ENCODE data around the gene RBM38. TPM values are rescaled to one million over a fixed set of nuclear protein-coding genes. Genes with fewer than 3 reads are reported as not detected.
A peak's percentile ranks its signal among the peaks of the same experiment; 100 is the strongest.

RBM38 gene
- total and polyA plus RNA-seq, 10 of the 15 experiments (the other 5 are each of a cell fraction or from before 2014, with no cell fraction given) = 0.32 to 118 (median 25.2) TPM

GRCh38 chr20:57408536-57409233 is 17.5 kb downstream of the RBM38 start:
- SMC1A ChIA-PET (ENCODE audit: uncharacterized antibody, unreplicated experiment) = no interaction called here
- WGBS (ENCODE audit: insufficient coverage, insufficient replicate concordance, low lambda C conversion rate, missing lambda C conversion rate) = 86% methylated on average over 20 of the region's 29 CpGs
- Histone ChIP-seq H3K4me1 (ENCODE audit: control insufficient read depth, insufficient read depth, low read length) (no peaks in the 10 kb centered on the region), H3K4me2 (ENCODE audit: control insufficient read depth, insufficient read depth) (no peak overlapping the region), H3K27ac (ENCODE audit: control insufficient read depth, insufficient read depth) (no peak overlapping the region), H2AFZ (ENCODE audit: control insufficient read depth, low read depth, low read length) (no peak overlapping the region), H4K20me1 (ENCODE audit: control insufficient read depth, insufficient read depth) (peaks cover 2% of the 10 kb centered on the region), H3K36me3 (ENCODE audit: control insufficient read depth in 2 of 2, insufficient read depth in 2 of 2, low read length in 1 of 2) (peaks cover 25 to 44% of the 10 kb centered on the region in 2 experiments), H3K9me3 (replicated peaks; ENCODE audit: control insufficient read depth, insufficient read depth, low read length) (no peaks in the 10 kb centered on the region), H3K4me3 (no peak overlapping the region), H3K79me2 (ENCODE audit: control insufficient read depth, insufficient read depth, low read length) (peaks cover 4% of the 10 kb centered on the region), H3K27me3 (replicated peaks in 1 of 2; ENCODE audit: control insufficient read depth in 2 of 2, insufficient read depth in 2 of 2, low read length in 1 of 2) (no peaks in the 10 kb centered on the region), H3K9ac (ENCODE audit: control insufficient read depth, insufficient read depth, low read length) (no peak overlapping the region)
- CTCF ChIA-PET = no interaction called here
- RAD21 ChIA-PET (ENCODE audit: unreplicated experiment) = interaction anchor here (1.0 kb wide), 1 partner anchor 90 kb away, joined by 3 read pairs; no protein-coding TSS in a partner anchor
- TF ChIP-seq SMC3 (IDR thresholded peaks at IDR 0.05; ENCODE audit: borderline replicate concordance, low read length) = no peak
- peak; percentile 43 for TF ChIP-seq POLR2A (IDR thresholded peaks at IDR 0.05; ENCODE audit: low read depth, low read length)
- TF ChIP-seq PML (IDR thresholded peaks at IDR 0.05; ENCODE audit: low read length) = 0 out of 2 replicates have a peak, but pooled peaks have one; percentile 14
- peak; percentile 52 for TF ChIP-seq POLR2AphosphoS5 (IDR thresholded peaks at IDR 0.05; ENCODE audit: low read length)
- TF ChIP-seq BACH1 (IDR thresholded peaks at IDR 0.05; ENCODE audit: borderline replicate concordance) = peak; percentile 19; the same call in 1 of the 2 replicates
- FAIRE-seq = no peak
- no peak for DNase-seq (ENCODE audit: low read depth, low spot score)
- intact Hi-C loops (cut with micrococcal nuclease; ENCODE audit: unreplicated experiment) (no loop called here), in situ Hi-C loops (cut with MboI) (no loop called here)
- POLR2A ChIA-PET = interaction anchor here (0.9 kb wide), 1 partner anchor 24 kb away, joined by 3 read pairs; no protein-coding TSS in a partner anchor
- no peak for ATAC-seq
- TSS peak; percentile 67 for BruUV-seq (replicated peaks)

DNA sequence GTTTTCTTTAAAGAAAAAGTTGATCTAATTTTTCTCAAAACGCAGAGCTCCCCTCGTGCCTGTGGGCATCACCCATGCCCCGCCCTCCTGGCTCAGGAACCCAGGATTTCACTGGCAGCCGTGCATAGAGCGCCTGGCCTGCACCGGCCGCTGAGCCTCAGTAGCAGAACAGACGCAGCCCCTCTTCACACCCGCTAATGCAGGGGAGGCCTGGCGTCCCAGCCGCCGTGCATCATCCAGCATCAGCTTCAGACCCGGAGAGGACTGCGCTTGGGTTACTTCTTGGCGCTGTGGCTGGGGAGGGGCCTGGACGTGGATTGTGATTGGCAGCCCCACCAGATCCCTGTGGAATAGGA is 18.1 kb downstream of the RBM38 start:
- peaks cover 2% of the 10 kb centered on the region for H4K20me1 ChIP-seq (ENCODE audit: control insufficient read depth, insufficient read depth)
- H3K27me3 ChIP-seq (replicated peaks in 1 of 2; ENCODE audit: control insufficient read depth in 2 of 2, insufficient read depth in 2 of 2, low read length in 1 of 2) = no peaks in the 10 kb centered on the region
- no TSS peak for BruUV-seq (replicated peaks)
- no peaks in the 10 kb centered on the region for H3K4me1 ChIP-seq (ENCODE audit: control insufficient read depth, insufficient read depth, low read length)
- no peak overlapping the region for H3K27ac ChIP-seq (ENCODE audit: control insufficient read depth, insufficient read depth)
- peaks cover 20 to 38% of the 10 kb centered on the region in 2 experiments for H3K36me3 ChIP-seq (ENCODE audit: control insufficient read depth in 2 of 2, insufficient read depth in 2 of 2, low read length in 1 of 2)
- POLR2A ChIA-PET = interaction anchor here (0.9 kb wide), 1 partner anchor 24 kb away, joined by 3 read pairs; no protein-coding TSS in a partner anchor
- H2AFZ ChIP-seq (ENCODE audit: control insufficient read depth, low read depth, low read length) = no peak overlapping the region
- H3K79me2 ChIP-seq (ENCODE audit: control insufficient read depth, insufficient read depth, low read length) = no peaks in the 10 kb centered on the region; the same call in none of the 2 replicates
- H3K4me3 ChIP-seq = no peak overlapping the region
- H3K9ac ChIP-seq (ENCODE audit: control insufficient read depth, insufficient read depth, low read length) = no peak overlapping the region
- intact Hi-C loops (cut with micrococcal nuclease; ENCODE audit: unreplicated experiment) = no loop called here
- ATAC-seq (no peak), FAIRE-seq (no peak), DNase-seq (ENCODE audit: low read depth, low spot score) (no peak)
- 89% methylated on average over 16 of the region's 16 CpGs for WGBS (ENCODE audit: insufficient coverage, insufficient replicate concordance, low lambda C conversion rate, missing lambda C conversion rate)
- no peaks in the 10 kb centered on the region for H3K9me3 ChIP-seq (replicated peaks; ENCODE audit: control insufficient read depth, insufficient read depth, low read length)
- TF ChIP-seq, protein P1, sequence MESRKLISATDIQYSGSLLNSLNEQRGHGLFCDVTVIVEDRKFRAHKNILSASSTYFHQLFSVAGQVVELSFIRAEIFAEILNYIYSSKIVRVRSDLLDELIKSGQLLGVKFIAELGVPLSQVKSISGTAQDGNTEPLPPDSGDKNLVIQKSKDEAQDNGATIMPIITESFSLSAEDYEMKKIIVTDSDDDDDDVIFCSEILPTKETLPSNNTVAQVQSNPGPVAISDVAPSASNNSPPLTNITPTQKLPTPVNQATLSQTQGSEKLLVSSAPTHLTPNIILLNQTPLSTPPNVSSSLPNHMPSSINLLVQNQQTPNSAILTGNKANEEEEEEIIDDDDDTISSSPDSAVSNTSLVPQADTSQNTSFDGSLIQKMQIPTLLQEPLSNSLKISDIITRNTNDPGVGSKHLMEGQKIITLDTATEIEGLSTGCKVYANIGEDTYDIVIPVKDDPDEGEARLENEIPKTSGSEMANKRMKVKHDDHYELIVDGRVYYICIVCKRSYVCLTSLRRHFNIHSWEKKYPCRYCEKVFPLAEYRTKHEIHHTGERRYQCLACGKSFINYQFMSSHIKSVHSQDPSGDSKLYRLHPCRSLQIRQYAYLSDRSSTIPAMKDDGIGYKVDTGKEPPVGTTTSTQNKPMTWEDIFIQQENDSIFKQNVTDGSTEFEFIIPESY (IDR thresholded peaks at IDR 0.05) = peak; percentile 81
- TF ChIP-seq POLR2A (IDR thresholded peaks at IDR 0.05; ENCODE audit: low read depth, low read length) (peak; percentile 72), PML (IDR thresholded peaks at IDR 0.05; ENCODE audit: low read length) (peak; percentile 28; the same call in 1 of the 2 replicates), BACH1 (IDR thresholded peaks at IDR 0.05; ENCODE audit: borderline replicate concordance) (0 out of 2 replicates have a peak, but pooled peaks have one; percentile 8), CHD2 (IDR thresholded peaks at IDR 0.05; ENCODE audit: borderline replicate concordance, low read depth, low read length) (0 out of 2 replicates have a peak, but pooled peaks have one; percentile 10), RCOR1 (conservative IDR thresholded peaks at IDR 0.05; ENCODE audit: low read depth, low read length) (no peak)
- in situ Hi-C loops (cut with MboI) = no loop called here
- CTCF ChIA-PET = no interaction called here
- H3K4me2 ChIP-seq (ENCODE audit: control insufficient read depth, insufficient read depth) = no peak overlapping the region
- RAD21 ChIA-PET (ENCODE audit: unreplicated experiment) = interaction anchor here (1.0 to 1.2 kb wide), 2 partner anchors 60 to 89 kb away, joined by 3 read pairs; no protein-coding TSS in a partner anchor
- SMC1A ChIA-PET (ENCODE audit: uncharacterized antibody, unreplicated experiment) = no interaction called here

Measured in GM12878 (cell line).